ENCODE data around the gene FOXN1.

Gene FOXN1

DNA sequence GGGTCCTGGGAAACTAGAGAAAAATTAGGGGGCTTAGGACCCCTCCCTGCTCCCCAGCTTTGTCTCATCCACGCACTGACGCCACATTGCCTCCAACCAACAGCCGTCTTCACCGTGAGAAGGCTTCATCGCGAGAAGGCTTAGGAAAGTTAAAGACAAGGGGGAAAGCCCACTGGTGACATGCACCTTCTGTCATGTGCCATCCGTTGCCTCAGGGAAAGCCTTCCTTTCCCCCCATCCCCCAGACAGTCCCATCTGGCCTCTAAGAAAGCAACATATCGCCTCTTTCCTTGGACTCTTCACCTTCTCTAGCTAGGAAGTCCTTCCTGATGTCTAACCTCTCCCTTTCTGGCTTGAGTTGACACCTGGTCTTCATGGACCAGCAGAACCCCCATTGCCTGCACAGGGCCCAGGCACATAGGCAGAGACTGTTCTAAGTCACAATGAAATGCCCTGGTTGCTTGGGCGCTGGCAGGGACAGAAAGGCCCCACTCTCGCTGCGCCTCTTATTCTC is 2.1 kb downstream of the FOXN1 start:
- no peak for DNase-seq (ENCODE audit: low spot score)
- Histone ChIP-seq H3K27me3 (ENCODE audit: insufficient read depth, poor library complexity, severe bottlenecking) (no peaks in the 10 kb centered on the region), H3K4me3 (ENCODE audit: severe bottlenecking) (no peak overlapping the region), H3K4me1 (ENCODE audit: insufficient read depth, poor library complexity, severe bottlenecking) (peaks cover 29% of the 10 kb centered on the region), H3K36me3 (ENCODE audit: low read depth) (no peaks in the 10 kb centered on the region), H3K27ac (ENCODE audit: poor library complexity, severe bottlenecking) (peak overlapping the region; percentile 20), H3K9me3 (ENCODE audit: severe bottlenecking) (no peaks in the 10 kb centered on the region)
- TF ChIP-seq, protein P1, sequence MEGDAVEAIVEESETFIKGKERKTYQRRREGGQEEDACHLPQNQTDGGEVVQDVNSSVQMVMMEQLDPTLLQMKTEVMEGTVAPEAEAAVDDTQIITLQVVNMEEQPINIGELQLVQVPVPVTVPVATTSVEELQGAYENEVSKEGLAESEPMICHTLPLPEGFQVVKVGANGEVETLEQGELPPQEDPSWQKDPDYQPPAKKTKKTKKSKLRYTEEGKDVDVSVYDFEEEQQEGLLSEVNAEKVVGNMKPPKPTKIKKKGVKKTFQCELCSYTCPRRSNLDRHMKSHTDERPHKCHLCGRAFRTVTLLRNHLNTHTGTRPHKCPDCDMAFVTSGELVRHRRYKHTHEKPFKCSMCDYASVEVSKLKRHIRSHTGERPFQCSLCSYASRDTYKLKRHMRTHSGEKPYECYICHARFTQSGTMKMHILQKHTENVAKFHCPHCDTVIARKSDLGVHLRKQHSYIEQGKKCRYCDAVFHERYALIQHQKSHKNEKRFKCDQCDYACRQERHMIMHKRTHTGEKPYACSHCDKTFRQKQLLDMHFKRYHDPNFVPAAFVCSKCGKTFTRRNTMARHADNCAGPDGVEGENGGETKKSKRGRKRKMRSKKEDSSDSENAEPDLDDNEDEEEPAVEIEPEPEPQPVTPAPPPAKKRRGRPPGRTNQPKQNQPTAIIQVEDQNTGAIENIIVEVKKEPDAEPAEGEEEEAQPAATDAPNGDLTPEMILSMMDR (IDR thresholded peaks at IDR 0.05; ENCODE audit: poor library complexity, severe bottlenecking): no peak
- no peak for ATAC-seq (ENCODE audit: low read depth)

DNA sequence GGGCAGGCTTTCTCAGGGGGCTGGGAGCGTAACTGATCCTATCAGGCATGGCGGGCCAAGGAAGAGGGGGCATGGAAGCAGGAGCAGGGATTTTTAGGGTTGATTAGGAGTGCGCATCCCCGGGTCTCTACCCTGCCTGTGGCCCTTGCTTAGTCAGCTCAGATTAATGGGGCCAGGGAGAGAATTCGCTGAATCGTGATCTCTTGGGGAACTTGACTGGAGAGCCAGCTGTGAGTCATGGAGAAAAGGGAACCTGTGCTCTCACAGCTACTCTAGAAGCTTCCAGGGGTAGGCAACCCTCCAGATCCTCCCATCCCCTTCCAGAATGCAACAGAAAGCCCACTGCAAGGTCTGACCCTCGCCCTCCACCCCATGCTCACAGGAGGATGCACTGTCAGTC is 3.6 kb downstream of the FOXN1 start:
- peaks cover 29% of the 10 kb centered on the region for H3K4me1 ChIP-seq (ENCODE audit: insufficient read depth, poor library complexity, severe bottlenecking)
- H3K9me3 ChIP-seq (ENCODE audit: severe bottlenecking): no peaks in the 10 kb centered on the region
- ATAC-seq (ENCODE audit: low read depth): no peak
- no peak overlapping the region for H3K4me3 ChIP-seq (ENCODE audit: severe bottlenecking)
- H3K27me3 ChIP-seq (ENCODE audit: insufficient read depth, poor library complexity, severe bottlenecking): no peaks in the 10 kb centered on the region
- no peaks in the 10 kb centered on the region for H3K36me3 ChIP-seq (ENCODE audit: low read depth)
- no peak overlapping the region for H3K27ac ChIP-seq (ENCODE audit: poor library complexity, severe bottlenecking)
- no peak for DNase-seq (ENCODE audit: low spot score)
- TF ChIP-seq, protein P1 (IDR thresholded peaks at IDR 0.05; ENCODE audit: poor library complexity, severe bottlenecking): no peak

- TF ChIP-seq, protein P1 (IDR thresholded peaks at IDR 0.05; ENCODE audit: poor library complexity, severe bottlenecking): no peak
- H3K27ac ChIP-seq (ENCODE audit: poor library complexity, severe bottlenecking): no peak overlapping the region
- no peaks in the 10 kb centered on the region for H3K27me3 ChIP-seq (ENCODE audit: insufficient read depth, poor library complexity, severe bottlenecking)
- no peak overlapping the region for H3K4me3 ChIP-seq (ENCODE audit: severe bottlenecking)
- H3K9me3 ChIP-seq (ENCODE audit: severe bottlenecking): no peaks in the 10 kb centered on the region
- H3K4me1 ChIP-seq (ENCODE audit: insufficient read depth, poor library complexity, severe bottlenecking): peaks cover 14% of the 10 kb centered on the region
- no peaks in the 10 kb centered on the region for H3K36me3 ChIP-seq (ENCODE audit: low read depth)
- ATAC-seq (ENCODE audit: low read depth) (no peak), DNase-seq (ENCODE audit: low spot score) (no peak)
Observed at GRCh38 chr17:28511858-28512461, 5.8 kb downstream of the FOXN1 start.

- no peaks in the 10 kb centered on the region for H3K36me3 ChIP-seq (ENCODE audit: low read depth)
- no peak overlapping the region for H3K4me3 ChIP-seq (ENCODE audit: severe bottlenecking)
- H3K27me3 ChIP-seq (ENCODE audit: insufficient read depth, poor library complexity, severe bottlenecking): no peaks in the 10 kb centered on the region
- peaks cover 2% of the 10 kb centered on the region for H3K4me1 ChIP-seq (ENCODE audit: insufficient read depth, poor library complexity, severe bottlenecking)
- H3K27ac ChIP-seq (ENCODE audit: poor library complexity, severe bottlenecking): no peak overlapping the region
- DNase-seq (ENCODE audit: low spot score): no peak
- no peaks in the 10 kb centered on the region for H3K9me3 ChIP-seq (ENCODE audit: severe bottlenecking)
- ATAC-seq (ENCODE audit: low read depth): no peak
- TF ChIP-seq, protein P1 (IDR thresholded peaks at IDR 0.05; ENCODE audit: poor library complexity, severe bottlenecking): no peak
Observed at GRCh38 chr17:28513476-28513875, 7.3 kb downstream of the FOXN1 start.

DNA sequence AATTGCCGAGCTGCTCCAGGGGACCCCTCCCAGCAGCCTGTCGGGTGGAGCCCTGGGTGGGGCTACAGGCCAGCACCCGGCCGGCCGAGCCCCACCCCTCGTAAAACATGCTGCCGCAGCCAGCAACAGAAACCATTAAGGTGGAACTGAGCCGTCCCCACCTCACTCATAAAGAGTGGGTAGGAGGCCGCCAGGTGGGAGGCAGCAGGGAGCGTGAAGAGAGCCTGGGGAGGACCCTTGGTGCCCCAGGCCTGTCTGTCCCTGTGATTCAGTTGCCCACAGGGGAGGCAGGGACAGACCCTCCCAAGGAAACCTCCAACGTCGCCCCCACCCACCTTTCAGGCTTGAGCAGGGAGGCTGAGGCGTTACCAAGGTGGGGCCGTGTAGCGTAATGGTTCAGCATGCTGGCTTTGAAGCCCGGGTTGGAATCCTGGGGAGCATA is 8.4 kb downstream of the FOXN1 start:
- no peaks in the 10 kb centered on the region for H3K9me3 ChIP-seq (ENCODE audit: severe bottlenecking)
- H3K4me1 ChIP-seq (ENCODE audit: insufficient read depth, poor library complexity, severe bottlenecking): no peaks in the 10 kb centered on the region
- DNase-seq (ENCODE audit: low spot score) (no peak), ATAC-seq (ENCODE audit: low read depth) (no peak)
- TF ChIP-seq, protein P1 (IDR thresholded peaks at IDR 0.05; ENCODE audit: poor library complexity, severe bottlenecking): no peak
- no peaks in the 10 kb centered on the region for H3K27me3 ChIP-seq (ENCODE audit: insufficient read depth, poor library complexity, severe bottlenecking)
- H3K4me3 ChIP-seq (ENCODE audit: severe bottlenecking): no peak overlapping the region
- no peaks in the 10 kb centered on the region for H3K36me3 ChIP-seq (ENCODE audit: low read depth)
- H3K27ac ChIP-seq (ENCODE audit: poor library complexity, severe bottlenecking): no peak overlapping the region

Measured in RWPE2 (cell line).